ENCODE data around the gene SPI1.

GRCh38 chr11:47358731-47359051 is 19.7 kb downstream of the SPI1 start:
- no peak for TF ChIP-seq MAX (IDR thresholded peaks at IDR 0.05; ENCODE audit: insufficient read depth, insufficient read length)
- TF ChIP-seq POLR2A (IDR thresholded peaks at IDR 0.05; ENCODE audit: low read depth, low read length) = no peak
- no peak for TF ChIP-seq CTCF (IDR thresholded peaks at IDR 0.05; ENCODE audit: extremely low read depth in 1 of 2, insufficient read depth in 1 of 2, low read depth in 1 of 2, low read length in 2 of 2)
